Activated CD4-positive, alpha-beta T cell treated with anti-CD3 and anti-CD28 coated beads, Interleukin-2, Interleukin-6, amounts not matched to agents 100 ng/mL and 50 ng/mL, durations not matched to agents 16 hours and 8 hours (primary cell): ENCODE measurements around the gene IFT172.

Source experiments
- DNase-seq: peaks from one replicate; pipeline ENCODE4 v3.0.0-alpha.2; 2020

The IFT172 gene

DNA sequence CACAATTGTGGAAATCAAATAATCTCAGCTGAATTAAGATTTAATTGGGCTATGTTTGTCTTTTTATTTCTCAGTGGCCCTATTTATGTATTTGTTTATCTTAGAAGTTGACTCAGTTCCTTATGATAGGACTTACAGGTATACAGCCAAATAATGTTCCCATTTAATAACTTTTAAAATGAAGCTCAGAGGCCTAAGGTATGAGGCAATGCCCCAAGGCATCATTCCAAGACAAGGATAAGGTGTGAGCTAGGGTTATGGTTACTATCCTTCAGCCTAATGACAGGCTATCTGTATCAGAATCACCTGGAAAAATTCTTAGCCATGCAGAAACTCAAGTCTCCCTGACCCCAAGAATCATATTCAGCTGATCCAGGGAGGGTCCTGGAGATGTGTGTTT is 68.5 kb downstream of the IFT172 start:
- no peak for DNase-seq

DNA sequence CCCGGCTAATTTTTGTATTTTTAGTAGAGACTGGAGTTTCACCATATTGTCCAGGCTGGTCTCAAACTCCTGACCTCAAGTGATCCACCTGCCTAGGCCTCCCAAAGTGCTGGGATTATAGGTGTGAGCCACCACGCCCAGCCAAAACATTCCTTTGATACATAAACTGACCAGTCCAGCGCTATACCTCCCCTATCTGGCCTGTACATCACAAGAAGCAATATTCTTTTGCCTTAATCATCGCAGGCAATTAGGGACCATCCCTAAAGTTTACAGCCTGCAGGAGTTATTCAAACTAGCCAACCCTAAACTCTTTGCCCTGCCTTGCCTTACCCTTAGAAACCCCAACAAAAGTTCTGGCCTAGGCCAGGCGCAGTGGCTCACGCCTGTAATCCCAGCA is 73.4 kb downstream of the IFT172 start:
- DNase-seq: no peak

DNA sequence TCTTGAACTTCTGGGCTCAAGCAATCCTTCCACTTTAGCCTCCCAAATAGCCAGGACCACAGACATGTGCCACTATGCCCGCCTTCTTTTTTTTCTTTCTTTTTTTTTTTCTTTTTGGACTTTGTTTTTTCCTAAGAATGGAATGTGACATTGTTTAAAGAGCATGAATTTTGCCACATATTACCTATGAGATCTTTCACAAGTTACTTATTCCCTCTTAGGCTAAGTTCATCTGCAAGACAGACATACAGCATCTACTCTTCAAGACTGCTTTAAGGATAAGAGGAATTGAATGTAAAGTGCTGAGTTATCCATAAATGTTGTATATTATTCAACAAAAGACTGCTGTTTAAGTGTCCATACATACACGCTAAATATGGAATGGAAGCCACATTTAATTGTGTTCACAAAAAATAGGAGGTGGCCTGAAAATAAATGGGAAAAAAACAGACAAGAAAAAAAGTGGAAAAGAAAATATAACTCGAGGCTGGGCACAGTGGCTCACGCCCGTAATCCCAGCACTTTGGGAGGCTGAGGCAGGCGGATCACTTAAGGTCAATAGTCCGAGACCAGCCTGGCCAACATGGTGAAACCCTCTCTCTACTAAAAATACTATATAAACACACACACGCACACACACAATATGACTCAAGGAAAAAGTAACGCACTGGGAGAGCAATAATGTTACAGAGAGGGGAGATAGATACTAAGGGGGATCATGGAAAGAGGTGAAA is 77.0 kb downstream of the IFT172 start:
- no peak for DNase-seq

GRCh38 chr2:27409321-27410073 is 80.0 kb downstream of the IFT172 start, which contains the start of gene PPM1G:
Gene PPM1G (minus strand): TSS chr2:27409591. CDS start chr2:27409422, 169 bp downstream.
- DNase-seq: peak; percentile 97

DNA sequence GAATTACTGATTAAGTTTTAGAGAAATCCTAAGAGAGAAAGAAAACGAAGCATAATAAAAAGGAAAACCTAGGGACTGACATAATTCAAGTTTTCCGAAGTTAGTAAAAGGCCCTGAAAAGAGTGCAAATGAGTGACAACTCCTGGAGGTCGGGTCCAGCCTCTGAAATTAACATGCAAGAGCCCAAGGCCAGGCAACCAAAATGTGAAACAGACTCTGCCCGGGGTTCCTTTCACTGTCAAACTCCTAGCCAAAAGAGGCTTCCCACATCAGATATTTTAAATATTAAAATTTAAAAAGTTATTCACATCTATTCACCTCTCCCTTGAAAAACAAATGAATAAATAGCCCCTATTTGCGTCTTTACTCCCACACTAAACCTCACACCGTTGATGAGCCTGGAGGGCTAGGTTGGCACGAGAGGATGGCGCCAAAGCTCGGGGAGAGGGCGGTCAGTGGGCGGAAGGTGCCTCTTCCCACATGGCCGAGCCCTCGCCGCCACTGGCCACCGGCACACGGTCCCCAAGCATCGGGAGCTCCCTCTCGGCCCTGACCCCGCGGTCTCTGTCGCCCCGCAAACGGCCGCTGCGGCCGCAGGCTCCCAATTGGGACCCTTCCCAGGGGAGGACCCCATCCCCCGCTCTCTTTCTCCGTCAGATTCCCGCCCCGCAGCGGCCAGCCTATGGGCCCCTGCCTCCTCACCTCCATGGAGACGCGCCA is 80.8 kb downstream of the IFT172 start:
- DNase-seq: peak; percentile 42

GRCh38 chr2:27407798-27408491 is 81.6 kb downstream of the IFT172 start:
- DNase-seq: no peak

DNA sequence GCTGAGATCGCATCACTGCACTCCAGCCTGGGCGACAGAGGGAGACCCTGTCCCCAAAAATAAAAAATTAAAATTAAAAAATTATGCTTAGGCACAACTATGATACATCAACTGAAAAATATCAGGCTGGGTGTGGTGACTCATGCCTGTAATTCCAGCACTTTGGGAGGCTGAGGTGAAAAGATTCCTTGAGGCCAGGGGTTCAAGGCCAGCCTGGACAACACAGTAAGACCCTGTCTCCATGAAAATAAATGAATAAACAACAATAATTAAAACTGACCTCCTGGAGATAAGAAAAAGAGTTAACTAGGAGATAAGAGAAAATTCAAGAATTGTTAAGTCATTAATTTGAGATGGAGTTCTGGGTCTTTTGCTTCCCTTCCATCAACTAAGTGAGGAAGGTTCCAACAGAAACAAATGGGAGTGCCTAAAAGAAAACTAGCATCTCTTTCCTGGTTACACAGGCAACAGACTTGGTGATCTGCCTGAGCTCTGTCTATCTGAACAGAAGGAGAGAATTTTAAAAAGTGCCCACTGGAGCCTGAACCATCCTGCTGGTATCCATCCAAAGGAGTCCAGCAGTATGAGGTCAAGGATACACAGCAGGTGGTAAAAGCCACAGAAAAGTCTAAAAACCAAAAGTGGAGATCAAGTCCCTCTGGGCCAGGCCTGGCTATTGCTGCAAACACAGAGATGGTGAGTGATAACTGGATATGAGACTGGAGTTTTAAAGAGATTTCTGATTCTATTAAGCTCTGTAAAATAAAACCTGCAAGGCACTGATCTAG is 89.0 kb downstream of the IFT172 start:
- no peak for DNase-seq

- no peak for DNase-seq
Observed at GRCh38 chr2:27398962-27399361, 90.6 kb downstream of the IFT172 start.
